Retinal pigment epithelial cell (primary cell): ENCODE data around the gene FBXO3.
"Not testable (repeated sequence)": the region's sequence is repeated elsewhere in the genome, so short reads cannot be mapped to it uniquely, and the experiment has no call there.

Experiments
- DNase-seq: peaks from one replicate; pipeline ENCODE4 v3.0.0-alpha.2; 2010; ENCODE audit warnings: low read depth
- H3K4me3 ChIP-seq: 2 replicates; pipeline ENCODE4 v1.5.1; 2011; ENCODE audit warnings: mild to moderate bottlenecking, low read length, control low read depth, moderate library complexity
- TF ChIP-seq, protein P1 (sequence below): conservative IDR thresholded peaks from 2 replicates; pipeline ENCODE4 v1.5.1; 2011; ENCODE audit warnings: low read depth, low read length, control low read depth, inconsistent platforms

The FBXO3 gene

DNA sequence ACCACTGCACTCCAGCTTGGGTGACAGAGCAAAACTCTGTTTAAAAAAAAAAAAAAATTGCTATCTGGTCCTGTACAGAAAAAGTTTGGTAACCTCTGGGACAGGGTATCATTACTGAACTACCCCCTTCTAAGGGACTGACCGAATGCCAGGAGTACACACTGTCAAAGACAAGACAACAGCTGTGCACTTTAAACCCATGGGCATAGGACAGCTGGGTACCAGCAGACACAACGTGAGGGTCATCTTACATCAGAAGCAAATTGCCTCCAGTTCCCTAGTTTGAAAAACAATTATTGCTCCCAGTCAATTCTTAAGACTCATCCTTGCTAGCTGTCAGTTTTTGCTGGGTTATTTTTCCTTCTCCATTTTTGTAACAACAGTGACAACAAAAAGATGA lies 55.9 kb downstream of the FBXO3 start:
- DNase-seq: no peak
- H3K4me3 ChIP-seq: no peak overlapping the region
- TF ChIP-seq, protein P1, sequence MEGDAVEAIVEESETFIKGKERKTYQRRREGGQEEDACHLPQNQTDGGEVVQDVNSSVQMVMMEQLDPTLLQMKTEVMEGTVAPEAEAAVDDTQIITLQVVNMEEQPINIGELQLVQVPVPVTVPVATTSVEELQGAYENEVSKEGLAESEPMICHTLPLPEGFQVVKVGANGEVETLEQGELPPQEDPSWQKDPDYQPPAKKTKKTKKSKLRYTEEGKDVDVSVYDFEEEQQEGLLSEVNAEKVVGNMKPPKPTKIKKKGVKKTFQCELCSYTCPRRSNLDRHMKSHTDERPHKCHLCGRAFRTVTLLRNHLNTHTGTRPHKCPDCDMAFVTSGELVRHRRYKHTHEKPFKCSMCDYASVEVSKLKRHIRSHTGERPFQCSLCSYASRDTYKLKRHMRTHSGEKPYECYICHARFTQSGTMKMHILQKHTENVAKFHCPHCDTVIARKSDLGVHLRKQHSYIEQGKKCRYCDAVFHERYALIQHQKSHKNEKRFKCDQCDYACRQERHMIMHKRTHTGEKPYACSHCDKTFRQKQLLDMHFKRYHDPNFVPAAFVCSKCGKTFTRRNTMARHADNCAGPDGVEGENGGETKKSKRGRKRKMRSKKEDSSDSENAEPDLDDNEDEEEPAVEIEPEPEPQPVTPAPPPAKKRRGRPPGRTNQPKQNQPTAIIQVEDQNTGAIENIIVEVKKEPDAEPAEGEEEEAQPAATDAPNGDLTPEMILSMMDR: no peak

DNA sequence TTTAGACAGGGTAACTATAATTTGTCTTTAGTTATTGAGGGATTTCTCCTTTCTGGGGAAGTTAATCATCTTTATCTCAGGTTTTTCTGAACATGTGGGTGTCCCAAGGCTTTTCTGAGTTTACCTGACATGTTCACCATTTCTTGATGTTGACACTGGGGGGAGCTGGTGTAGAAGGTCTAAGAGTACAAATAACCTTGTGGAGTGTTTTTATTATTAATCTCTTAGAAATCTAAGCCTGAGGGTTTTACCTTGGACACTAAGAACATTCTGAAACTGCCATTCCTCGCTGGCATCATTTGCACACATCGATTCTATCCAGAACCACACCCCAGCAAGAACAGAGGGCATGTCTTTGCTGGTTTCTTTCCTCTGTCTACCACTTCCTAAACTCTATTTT lies 58.1 kb downstream of the FBXO3 start:
- TF ChIP-seq, protein P1: peak; percentile 58
- H3K4me3 ChIP-seq: no peak overlapping the region
- DNase-seq: no peak

DNA sequence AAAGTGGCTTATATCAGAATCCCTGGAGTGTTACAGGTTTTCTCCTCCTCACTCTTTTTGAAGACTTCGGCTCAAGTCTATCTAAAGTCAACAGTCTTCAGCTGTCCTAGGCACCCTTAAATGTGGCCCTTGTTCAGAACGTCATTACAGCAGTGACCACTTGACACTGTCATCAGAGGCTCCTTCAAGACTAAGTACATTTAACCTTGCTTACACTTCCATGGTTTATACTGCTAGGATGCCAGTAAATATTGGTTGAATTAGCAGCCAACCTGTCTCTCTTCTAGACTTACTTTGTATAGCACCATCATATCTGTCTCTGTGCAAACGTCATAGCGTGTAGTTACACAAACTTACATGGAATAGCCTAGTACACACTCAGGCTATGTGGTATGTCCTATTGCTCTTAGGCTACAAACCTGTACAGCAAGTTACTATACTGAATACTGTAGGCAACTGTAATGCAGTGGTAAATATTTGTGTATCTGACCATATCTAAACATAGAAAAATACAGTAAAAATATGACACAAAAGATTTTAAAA lies 60.4 kb downstream of the FBXO3 start:
- no peak overlapping the region for H3K4me3 ChIP-seq
- no peak for DNase-seq
- TF ChIP-seq, protein P1: no peak

DNA sequence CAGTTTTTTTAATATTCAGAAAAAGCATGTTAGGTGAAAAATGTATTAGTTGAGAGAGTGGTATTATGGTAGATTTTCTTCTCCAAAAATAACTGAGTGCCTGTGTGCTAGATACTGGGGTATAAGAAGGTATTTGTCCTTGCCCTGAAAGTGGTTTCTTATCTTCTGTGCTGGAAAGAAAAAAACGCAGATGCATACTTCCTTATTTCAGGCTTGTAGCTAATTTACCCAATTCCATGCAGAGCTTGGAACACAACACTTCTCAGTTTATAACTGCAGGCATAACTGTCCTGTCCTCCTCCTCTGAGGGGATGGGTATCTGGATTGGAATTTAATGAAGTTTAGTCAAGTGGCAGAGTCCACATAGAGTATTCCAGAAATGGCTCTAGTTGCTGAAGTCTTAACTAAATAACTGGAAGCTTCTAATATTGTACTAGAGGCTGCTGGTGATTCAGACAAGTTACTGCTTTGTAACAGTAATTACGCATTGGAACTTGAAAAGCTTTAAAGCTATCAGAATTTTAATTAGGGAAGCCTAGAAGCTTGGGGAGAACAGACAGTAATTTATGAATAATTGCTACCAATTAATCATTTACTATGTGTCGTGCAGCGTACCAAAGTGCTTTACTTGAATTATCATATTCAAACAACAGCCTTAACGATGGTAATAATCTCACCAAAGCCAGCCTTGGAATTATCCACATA lies 61.0 kb downstream of the FBXO3 start:
- DNase-seq: no peak
- no peak overlapping the region for H3K4me3 ChIP-seq
- TF ChIP-seq, protein P1: no peak

DNA sequence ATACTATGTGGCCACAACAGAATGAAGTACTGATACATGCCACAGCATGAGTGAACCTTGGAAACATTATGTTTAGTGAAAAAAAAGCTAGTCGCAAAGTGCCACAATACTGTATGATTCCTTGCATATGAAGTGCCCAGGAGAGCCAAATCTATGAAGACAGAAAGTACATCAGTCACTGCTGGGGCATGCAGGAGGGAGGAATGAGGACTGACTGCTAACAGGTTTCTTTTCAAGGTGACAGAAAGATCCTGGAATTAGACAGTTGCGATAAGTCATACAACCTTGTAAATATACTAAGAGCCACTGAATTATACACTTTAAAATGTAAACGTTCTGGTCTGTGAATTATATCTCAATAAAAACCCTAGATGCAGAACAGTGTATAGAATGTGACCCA lies 61.9 kb downstream of the FBXO3 start:
- TF ChIP-seq, protein P1: no peak
- H3K4me3 ChIP-seq: no peak overlapping the region
- DNase-seq: no peak

DNA sequence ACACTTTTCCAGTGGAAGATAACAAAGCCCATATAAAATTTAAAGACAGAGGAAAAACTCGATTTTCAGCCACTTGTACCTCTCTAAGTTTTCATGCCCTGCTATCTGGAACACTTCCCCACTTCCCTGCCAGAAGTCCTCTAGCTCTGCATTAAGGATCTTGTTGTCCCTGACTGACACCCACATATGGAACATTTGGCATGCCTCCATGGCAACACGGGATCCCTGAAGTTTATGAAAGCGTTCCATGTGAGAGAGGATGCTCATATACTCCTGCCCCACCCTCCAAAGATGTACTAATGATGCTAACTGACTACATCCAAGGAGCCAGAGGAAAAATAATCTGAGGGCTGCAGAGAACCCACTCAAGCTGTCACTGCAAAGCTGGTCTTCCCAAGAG lies 64.9 kb downstream of the FBXO3 start:
- TF ChIP-seq, protein P1: no peak
- no peak overlapping the region for H3K4me3 ChIP-seq
- DNase-seq: no peak

DNA sequence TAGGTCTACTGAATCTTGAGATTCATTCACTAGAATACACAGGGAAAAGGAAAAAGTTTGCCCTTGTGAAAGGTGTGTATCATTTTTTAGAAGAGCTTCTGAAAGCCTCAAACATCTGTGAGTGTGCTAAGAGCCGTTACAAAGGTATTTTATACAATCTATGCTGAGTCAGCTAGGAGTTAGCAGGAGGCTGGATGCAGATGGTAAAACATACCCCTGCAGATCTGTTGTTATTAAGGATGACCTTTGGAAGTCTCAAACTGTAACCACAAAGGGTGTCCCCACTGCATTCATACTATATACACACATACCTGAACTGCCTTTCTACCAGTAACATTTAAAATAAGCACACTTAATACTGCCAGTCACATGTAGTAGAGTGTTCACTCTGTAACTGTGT lies 65.3 kb downstream of the FBXO3 start:
- no peak for DNase-seq
- TF ChIP-seq, protein P1: no peak
- no peak overlapping the region for H3K4me3 ChIP-seq

DNA sequence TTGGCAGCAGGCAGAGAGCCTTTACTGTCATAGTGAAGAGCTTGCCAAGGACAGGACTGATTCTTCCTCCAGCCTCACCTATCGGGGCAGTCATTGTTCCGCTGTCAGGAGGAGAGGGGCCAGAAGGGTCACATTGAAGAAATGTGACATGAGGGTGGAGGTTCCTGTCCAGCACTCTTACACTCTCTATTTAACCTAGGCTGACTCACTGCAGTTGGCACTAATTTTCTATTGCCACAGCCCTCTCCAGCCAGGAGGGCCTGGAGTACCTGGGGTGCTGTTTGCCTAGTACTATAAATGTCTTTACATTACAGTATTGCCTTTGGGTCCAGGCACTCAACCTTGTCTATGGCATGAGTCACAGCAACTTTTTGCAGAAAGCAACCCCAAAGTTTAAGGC lies 66.5 kb downstream of the FBXO3 start:
- DNase-seq, H3K4me3 ChIP-seq: not testable (repeated sequence)
